Measurements from ENCODE around the gene KHNYN. TPM values are rescaled to one million over a fixed set of nuclear protein-coding genes. Genes with fewer than 3 reads are reported as not detected.

KHNYN gene
- total RNA-seq, 2 donors from 2014 or later: 46.2 to 46.6 TPM

DNA sequence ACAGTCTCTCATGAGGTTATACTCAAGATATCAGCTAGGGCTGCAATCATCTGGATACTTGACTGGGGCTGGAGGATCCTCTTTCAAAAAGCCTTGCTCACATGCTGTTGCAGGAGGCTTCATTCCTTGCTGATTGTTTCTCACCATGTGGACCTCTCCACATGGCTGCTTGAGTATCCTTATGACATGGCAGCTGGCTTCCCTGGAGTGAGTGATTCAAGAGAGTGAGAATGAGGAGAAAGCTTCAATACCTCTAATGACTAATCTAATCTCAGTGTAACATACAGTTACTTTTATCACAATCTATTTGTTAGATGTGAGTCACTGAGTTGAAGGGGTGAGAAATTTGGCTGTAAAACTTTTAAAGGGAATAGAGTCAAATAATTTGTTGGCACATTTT, 27.2 kb downstream of the KHNYN start:
- Mint-ChIP-seq H3K36me3 (ENCODE audit: low read depth) (peaks cover 38% of the 10 kb centered on the region), H3K27me3 (ENCODE audit: insufficient read depth) (peaks cover 2% of the 10 kb centered on the region), H3K4me1 (no peaks in the 10 kb centered on the region), H3K27ac (no peak overlapping the region), H3K4me3 (no peak overlapping the region), H3K9me3 (peaks cover 42% of the 10 kb centered on the region)
- no peak overlapping the region for H3K4me3 ChIP-seq (ENCODE audit: low read length)
- no peak overlapping the region for H3K9ac ChIP-seq (ENCODE audit: extremely low read depth, low read length, poor library complexity, severe bottlenecking)
- no peaks in the 10 kb centered on the region for H3K4me1 ChIP-seq (ENCODE audit: control insufficient read depth, insufficient read depth, low read length)
- H3K27ac ChIP-seq (ENCODE audit: low read depth, low read length): no peak overlapping the region
- no peak for DNase-seq
- H3K36me3 ChIP-seq (ENCODE audit: control insufficient read depth, insufficient read depth, low read length): peaks cover 9% of the 10 kb centered on the region
- peaks cover 47% of the 10 kb centered on the region for H3K9me3 ChIP-seq (ENCODE audit: control insufficient read depth, low read length)
- TF ChIP-seq, protein P1, sequence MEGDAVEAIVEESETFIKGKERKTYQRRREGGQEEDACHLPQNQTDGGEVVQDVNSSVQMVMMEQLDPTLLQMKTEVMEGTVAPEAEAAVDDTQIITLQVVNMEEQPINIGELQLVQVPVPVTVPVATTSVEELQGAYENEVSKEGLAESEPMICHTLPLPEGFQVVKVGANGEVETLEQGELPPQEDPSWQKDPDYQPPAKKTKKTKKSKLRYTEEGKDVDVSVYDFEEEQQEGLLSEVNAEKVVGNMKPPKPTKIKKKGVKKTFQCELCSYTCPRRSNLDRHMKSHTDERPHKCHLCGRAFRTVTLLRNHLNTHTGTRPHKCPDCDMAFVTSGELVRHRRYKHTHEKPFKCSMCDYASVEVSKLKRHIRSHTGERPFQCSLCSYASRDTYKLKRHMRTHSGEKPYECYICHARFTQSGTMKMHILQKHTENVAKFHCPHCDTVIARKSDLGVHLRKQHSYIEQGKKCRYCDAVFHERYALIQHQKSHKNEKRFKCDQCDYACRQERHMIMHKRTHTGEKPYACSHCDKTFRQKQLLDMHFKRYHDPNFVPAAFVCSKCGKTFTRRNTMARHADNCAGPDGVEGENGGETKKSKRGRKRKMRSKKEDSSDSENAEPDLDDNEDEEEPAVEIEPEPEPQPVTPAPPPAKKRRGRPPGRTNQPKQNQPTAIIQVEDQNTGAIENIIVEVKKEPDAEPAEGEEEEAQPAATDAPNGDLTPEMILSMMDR (conservative IDR thresholded peaks at IDR 0.05): no peak
- no peaks in the 10 kb centered on the region for H3K27me3 ChIP-seq (ENCODE audit: control insufficient read depth, insufficient read depth, low read length, poor library complexity, severe bottlenecking)

DNA sequence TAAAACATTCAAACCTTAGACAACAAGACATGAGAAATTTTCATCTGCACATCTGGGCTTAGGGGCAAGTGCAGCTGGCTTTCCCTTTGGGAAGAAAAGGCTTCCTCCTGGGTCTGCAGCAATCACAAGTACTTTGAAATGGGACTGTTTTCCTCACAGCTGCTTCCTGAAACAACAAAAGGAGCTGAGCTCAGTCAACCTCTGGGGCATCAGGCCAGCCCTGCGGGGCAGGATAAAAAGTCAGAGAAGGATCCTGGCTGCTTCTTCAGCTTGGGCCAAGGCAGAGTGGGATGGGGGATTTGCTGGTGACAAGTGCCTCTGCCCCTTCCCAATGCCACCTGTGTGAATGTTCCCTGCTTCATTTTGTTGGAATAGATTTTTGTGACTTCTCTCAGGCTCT, 29.0 kb downstream of the KHNYN start:
- Histone ChIP-seq H3K4me1 (ENCODE audit: control insufficient read depth, insufficient read depth, low read length) (no peaks in the 10 kb centered on the region), H3K9ac (ENCODE audit: extremely low read depth, low read length, poor library complexity, severe bottlenecking) (no peak overlapping the region), H3K4me3 (ENCODE audit: low read length) (no peak overlapping the region), H3K27me3 (ENCODE audit: control insufficient read depth, insufficient read depth, low read length, poor library complexity, severe bottlenecking) (no peaks in the 10 kb centered on the region), H3K27ac (ENCODE audit: low read depth, low read length) (no peak overlapping the region), H3K36me3 (ENCODE audit: control insufficient read depth, insufficient read depth, low read length) (peaks cover 9% of the 10 kb centered on the region), H3K9me3 (ENCODE audit: control insufficient read depth, low read length) (peaks cover 34% of the 10 kb centered on the region)
- no peak overlapping the region for H3K27ac Mint-ChIP-seq
- no peaks in the 10 kb centered on the region for H3K4me1 Mint-ChIP-seq
- no peak overlapping the region for H3K4me3 Mint-ChIP-seq
- peaks cover 22% of the 10 kb centered on the region for H3K36me3 Mint-ChIP-seq (ENCODE audit: low read depth)
- WGBS, 2 experiments (ENCODE audit: insufficient coverage in 1 of 2, insufficient read length in 1 of 2): 71 to 74% methylated on average over 1 of the region's 1 CpG
- H3K27me3 Mint-ChIP-seq (ENCODE audit: insufficient read depth): peaks cover 2% of the 10 kb centered on the region
- H3K9me3 Mint-ChIP-seq: peaks cover 24% of the 10 kb centered on the region
- no peak for DNase-seq
- TF ChIP-seq, protein P1 (conservative IDR thresholded peaks at IDR 0.05): no peak

GRCh38 chr14:24459331-24459730, 29.6 kb downstream of the KHNYN start:
- Mint-ChIP-seq H3K4me3 (no peak overlapping the region), H3K27ac (no peak overlapping the region), H3K36me3 (ENCODE audit: low read depth) (peaks cover 16% of the 10 kb centered on the region), H3K9me3 (peaks cover 18% of the 10 kb centered on the region), H3K27me3 (ENCODE audit: insufficient read depth) (peaks cover 2% of the 10 kb centered on the region), H3K4me1 (no peaks in the 10 kb centered on the region)
- Histone ChIP-seq H3K4me3 (ENCODE audit: low read length) (no peak overlapping the region), H3K4me1 (ENCODE audit: control insufficient read depth, insufficient read depth, low read length) (no peaks in the 10 kb centered on the region), H3K9me3 (ENCODE audit: control insufficient read depth, low read length) (peaks cover 28% of the 10 kb centered on the region), H3K27ac (ENCODE audit: low read depth, low read length) (no peak overlapping the region), H3K27me3 (ENCODE audit: control insufficient read depth, insufficient read depth, low read length, poor library complexity, severe bottlenecking) (no peaks in the 10 kb centered on the region), H3K36me3 (ENCODE audit: control insufficient read depth, insufficient read depth, low read length) (peaks cover 3% of the 10 kb centered on the region), H3K9ac (ENCODE audit: extremely low read depth, low read length, poor library complexity, severe bottlenecking) (no peak overlapping the region)
- TF ChIP-seq, protein P1 (conservative IDR thresholded peaks at IDR 0.05): no peak
- 88 to 92% methylated on average over 1 to 3 of the region's 3 CpGs for WGBS, 2 experiments (ENCODE audit: insufficient coverage in 1 of 2, insufficient read length in 1 of 2)
- no peak for DNase-seq

Measured in endodermal cell (in vitro differentiated cells).